PFSK-1 (cell line): Measurements from ENCODE around the gene FAM131B.

ENCODE experiments used
- FOXP2 ChIP-seq: optimal IDR thresholded peaks from 2 replicates; pipeline ENCODE3; 2011; ENCODE audit warnings: borderline replicate concordance, control low read depth, inconsistent platforms; ENCODE audit not compliant: insufficient read depth; ENCODE audit errors: extremely low read length, extremely low read depth
- POLR2AphosphoS5 ChIP-seq: IDR thresholded peaks from 2 replicates; pipeline ENCODE4 v1.6.1; 2012; ENCODE audit warnings: low read depth, mild to moderate bottlenecking, control low read depth, low read length, moderate library complexity
- SIN3A ChIP-seq: IDR thresholded peaks from 2 replicates; pipeline ENCODE4 v1.6.1; 2012; ENCODE audit warnings: mild to moderate bottlenecking, low read length, moderate library complexity, borderline replicate concordance; ENCODE audit not compliant: insufficient read depth
- TAF1 ChIP-seq: IDR thresholded peaks from 2 replicates; pipeline ENCODE4 v1.6.1; 2012; ENCODE audit warnings: low read length, control low read depth, borderline replicate concordance; ENCODE audit not compliant: insufficient read depth
- TF ChIP-seq, protein P1 (sequence below), 2 experiments: IDR thresholded peaks; 2 replicates each; pipeline versions ENCODE4 v1.6.1 to v1.8.0; 2011 to 2012; ENCODE audit warnings: low read depth in 2 of 2, low read length in 2 of 2, control low read depth in 1 of 2, inconsistent platforms in 1 of 2, mild to moderate bottlenecking in 1 of 2, moderate library complexity in 1 of 2; ENCODE audit not compliant: insufficient read depth in 1 of 2

FAM131B gene

DNA sequence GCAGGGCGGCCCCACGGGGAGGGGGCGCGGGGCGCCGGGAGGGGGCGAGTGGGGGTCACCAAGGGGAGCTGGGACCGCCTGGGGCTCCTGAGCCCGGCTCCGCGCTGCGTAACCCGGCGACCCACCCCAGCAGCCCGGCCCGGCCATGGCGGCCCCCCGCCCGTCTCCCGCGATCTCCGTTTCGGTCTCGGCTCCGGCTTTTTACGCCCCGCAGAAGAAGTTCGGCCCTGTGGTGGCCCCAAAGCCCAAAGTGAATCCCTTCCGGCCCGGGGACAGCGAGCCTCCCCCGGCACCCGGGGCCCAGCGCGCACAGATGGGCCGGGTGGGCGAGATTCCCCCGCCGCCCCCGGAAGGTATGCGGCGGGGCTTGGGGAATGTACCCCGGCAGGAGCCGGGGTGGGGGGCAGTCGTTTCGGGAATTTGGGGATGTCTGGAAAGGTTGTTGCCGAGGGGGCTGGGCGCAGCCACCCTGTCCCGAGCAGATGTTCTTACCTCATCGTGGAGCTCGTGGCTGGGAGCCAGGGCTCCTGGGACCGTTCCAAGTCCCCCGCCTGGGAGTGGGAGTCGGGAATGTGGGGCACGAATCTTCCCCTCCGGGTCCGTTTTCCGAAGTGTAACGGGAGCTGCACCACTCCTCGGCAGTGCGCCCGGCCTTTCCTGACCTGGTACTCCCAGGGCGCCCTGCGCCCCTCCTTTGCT, 19.1 kb upstream of the FAM131B start:
- TF ChIP-seq, protein P1, sequence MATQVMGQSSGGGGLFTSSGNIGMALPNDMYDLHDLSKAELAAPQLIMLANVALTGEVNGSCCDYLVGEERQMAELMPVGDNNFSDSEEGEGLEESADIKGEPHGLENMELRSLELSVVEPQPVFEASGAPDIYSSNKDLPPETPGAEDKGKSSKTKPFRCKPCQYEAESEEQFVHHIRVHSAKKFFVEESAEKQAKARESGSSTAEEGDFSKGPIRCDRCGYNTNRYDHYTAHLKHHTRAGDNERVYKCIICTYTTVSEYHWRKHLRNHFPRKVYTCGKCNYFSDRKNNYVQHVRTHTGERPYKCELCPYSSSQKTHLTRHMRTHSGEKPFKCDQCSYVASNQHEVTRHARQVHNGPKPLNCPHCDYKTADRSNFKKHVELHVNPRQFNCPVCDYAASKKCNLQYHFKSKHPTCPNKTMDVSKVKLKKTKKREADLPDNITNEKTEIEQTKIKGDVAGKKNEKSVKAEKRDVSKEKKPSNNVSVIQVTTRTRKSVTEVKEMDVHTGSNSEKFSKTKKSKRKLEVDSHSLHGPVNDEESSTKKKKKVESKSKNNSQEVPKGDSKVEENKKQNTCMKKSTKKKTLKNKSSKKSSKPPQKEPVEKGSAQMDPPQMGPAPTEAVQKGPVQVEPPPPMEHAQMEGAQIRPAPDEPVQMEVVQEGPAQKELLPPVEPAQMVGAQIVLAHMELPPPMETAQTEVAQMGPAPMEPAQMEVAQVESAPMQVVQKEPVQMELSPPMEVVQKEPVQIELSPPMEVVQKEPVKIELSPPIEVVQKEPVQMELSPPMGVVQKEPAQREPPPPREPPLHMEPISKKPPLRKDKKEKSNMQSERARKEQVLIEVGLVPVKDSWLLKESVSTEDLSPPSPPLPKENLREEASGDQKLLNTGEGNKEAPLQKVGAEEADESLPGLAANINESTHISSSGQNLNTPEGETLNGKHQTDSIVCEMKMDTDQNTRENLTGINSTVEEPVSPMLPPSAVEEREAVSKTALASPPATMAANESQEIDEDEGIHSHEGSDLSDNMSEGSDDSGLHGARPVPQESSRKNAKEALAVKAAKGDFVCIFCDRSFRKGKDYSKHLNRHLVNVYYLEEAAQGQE (IDR thresholded peaks at IDR 0.05; ENCODE audit: insufficient read depth in 1 of 2, low read depth in 2 of 2, low read length in 2 of 2), result no peak
- TF ChIP-seq POLR2AphosphoS5, result no peak
- no peak for TF ChIP-seq TAF1
- no peak for TF ChIP-seq SIN3A
- no peak for TF ChIP-seq FOXP2

DNA sequence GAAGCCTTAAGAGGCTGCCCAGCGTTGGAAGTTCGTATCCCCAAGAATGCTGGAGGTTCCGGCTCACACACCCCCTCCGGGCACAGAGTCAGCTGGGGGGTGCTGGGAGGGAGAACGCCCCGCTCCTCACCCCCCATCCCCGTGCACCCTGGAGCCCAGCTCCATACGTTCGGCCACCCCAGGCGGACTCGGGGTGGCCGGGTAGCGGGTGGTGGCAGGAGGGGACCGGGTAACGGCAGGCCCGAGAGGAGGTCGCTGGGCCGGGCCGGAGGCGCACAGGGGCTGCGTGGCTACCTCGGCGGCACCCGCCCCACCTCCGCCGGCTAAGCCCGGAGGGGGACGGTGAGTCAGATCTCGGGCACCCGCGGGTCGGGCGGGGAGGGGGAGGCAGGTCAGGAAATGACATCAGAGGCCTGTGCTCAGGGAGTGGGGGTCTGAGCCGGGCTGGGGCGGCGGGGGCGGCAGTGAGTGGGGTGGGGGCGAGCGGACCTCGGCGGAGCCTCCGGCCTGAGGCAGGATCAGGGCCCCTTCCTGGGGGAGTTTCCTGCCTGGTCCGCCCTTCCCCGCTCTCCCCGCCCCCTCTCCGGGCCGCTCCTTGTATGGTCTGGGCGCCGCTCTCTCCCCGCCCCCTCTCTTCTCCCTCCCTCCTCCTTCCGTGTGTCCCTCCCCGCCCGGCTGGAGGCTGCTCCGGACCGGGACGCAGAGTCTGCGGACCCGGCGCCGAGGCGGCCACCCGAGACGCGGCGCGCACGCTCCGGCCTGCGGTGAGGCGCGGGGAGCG, 18.3 kb upstream of the FAM131B start, which contains the start of gene ZYX:
TSS of gene ZYX (plus strand) at position 700 of the 781 bp plus-strand sequence. CDS start 227 bp downstream, outside the sequence.
- TF ChIP-seq FOXP2 (peak; percentile 52), TAF1 (peak; percentile 66; the same call in 1 of the 2 replicates), POLR2AphosphoS5 (peak; percentile 62), SIN3A (peak; percentile 19; the same call in 1 of the 2 replicates)
- TF ChIP-seq, protein P1 (IDR thresholded peaks at IDR 0.05; ENCODE audit: insufficient read depth in 1 of 2, low read depth in 2 of 2, low read length in 2 of 2), result no peak; a peak in 1 of 4 replicates

DNA sequence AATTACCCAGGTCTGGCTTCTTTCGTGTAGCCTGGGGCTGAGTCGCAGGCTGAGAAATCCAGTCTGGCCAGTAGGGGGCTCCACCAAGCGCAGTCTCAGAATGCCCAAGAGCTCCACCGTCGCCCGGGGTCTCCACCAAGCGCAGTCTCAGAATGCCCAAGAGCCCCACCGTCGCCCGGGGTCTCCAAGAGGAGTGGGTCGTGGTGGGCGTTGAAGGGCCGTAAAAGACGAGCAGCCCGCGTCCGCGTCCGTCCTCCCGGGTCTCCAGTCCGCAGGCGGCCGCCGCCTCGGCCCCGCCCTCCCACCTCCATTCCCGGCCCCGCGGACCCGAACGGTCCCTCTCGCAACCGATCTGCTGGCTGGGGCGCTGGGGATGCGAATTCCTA, 17.7 kb upstream of the FAM131B start:
- TF ChIP-seq FOXP2 (no peak), POLR2AphosphoS5 (no peak), TAF1 (no peak), SIN3A (no peak)
- TF ChIP-seq, protein P1 (IDR thresholded peaks at IDR 0.05; ENCODE audit: insufficient read depth in 1 of 2, low read depth in 2 of 2, low read length in 2 of 2), result no peak

DNA sequence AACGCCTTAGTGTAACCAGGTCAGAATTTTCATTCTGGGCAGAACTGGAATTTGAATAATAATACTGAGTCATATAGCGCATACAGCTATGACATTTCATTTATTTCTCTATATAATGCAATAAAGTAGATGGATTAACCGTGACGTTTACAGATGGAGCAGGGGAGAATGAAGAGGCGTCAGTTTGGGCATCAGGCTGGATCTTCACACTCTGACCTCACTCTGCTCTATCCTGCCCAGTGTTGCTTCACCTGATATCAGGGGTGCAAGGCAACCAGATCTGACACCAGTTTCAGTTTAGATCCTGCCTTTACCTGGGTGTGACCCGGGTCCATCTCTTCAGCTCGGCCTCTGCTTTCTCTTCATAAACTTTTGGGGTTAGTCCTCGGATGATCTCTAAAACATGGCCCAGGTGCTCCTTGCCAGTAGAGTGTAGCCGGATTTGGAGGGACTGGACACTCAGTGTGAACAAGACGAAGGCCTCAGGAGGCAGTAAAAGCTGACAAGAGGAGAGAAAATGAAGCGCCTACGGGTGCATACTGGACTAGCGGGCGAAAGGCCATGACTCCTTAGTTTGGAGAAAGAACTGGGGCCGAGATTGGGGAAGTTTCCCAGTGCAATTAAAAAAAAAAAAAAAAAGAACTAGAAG, 17.2 kb upstream of the FAM131B start:
- no peak for TF ChIP-seq FOXP2
- no peak for TF ChIP-seq POLR2AphosphoS5
- TF ChIP-seq, protein P1 (IDR thresholded peaks at IDR 0.05; ENCODE audit: insufficient read depth in 1 of 2, low read depth in 2 of 2, low read length in 2 of 2), result no peak
- no peak for TF ChIP-seq SIN3A
- TF ChIP-seq TAF1, result no peak
